ENCODE measurements around the gene GABRR3. TPM values are rescaled to one million over a fixed set of nuclear protein-coding genes. Genes with fewer than 3 reads are reported as not detected.

Gene GABRR3
- polyA plus RNA-seq, 1 donor from 2014 or later: not detected

GRCh38 chr3:98058244-98058960, 23.3 kb upstream of the GABRR3 start:
- no peaks in the 10 kb centered on the region for H3K9me2 ChIP-seq (ENCODE audit: insufficient read depth, low read length)
- no peaks in the 10 kb centered on the region for H3F3A ChIP-seq (ENCODE audit: insufficient read depth, low read length, poor library complexity, severe bottlenecking)
- no peak overlapping the region for H3K27ac ChIP-seq (ENCODE audit: low read length)
- no peak overlapping the region for H3K4me2 ChIP-seq (ENCODE audit: low read length)
- H3K9me3 ChIP-seq (ENCODE audit: low read length): no peaks in the 10 kb centered on the region
- H3K27me3 ChIP-seq (ENCODE audit: insufficient read depth, low read depth, low read length): no peaks in the 10 kb centered on the region
- H4K20me1 ChIP-seq (ENCODE audit: insufficient read depth): no peaks in the 10 kb centered on the region
- no peak for TF ChIP-seq TAF1 (IDR thresholded peaks at IDR 0.05; ENCODE audit: low read depth)
- no peak overlapping the region for H3K4me3 ChIP-seq (ENCODE audit: low read length)
- no peaks in the 10 kb centered on the region for H3K36me3 ChIP-seq (ENCODE audit: insufficient read depth, low read length)
- no peak overlapping the region for H2AFZ ChIP-seq (ENCODE audit: low read depth, low read length)
- H3K79me2 ChIP-seq (replicated peaks; ENCODE audit: insufficient read depth, low read length): no peaks in the 10 kb centered on the region
- no peak overlapping the region for H3K9ac ChIP-seq (ENCODE audit: low read length)

GRCh38 chr3:98057631-98058030, 22.5 kb upstream of the GABRR3 start:
- Histone ChIP-seq H3K79me2 (replicated peaks; ENCODE audit: insufficient read depth, low read length) (no peaks in the 10 kb centered on the region), H3K4me2 (ENCODE audit: low read length) (no peak overlapping the region), H3K9ac (ENCODE audit: low read length) (no peak overlapping the region), H3K9me2 (ENCODE audit: insufficient read depth, low read length) (no peaks in the 10 kb centered on the region), H3K9me3 (ENCODE audit: low read length) (no peaks in the 10 kb centered on the region), H3K4me3 (ENCODE audit: low read length) (no peak overlapping the region), H3K36me3 (ENCODE audit: insufficient read depth, low read length) (no peaks in the 10 kb centered on the region), H4K20me1 (ENCODE audit: insufficient read depth) (no peaks in the 10 kb centered on the region), H3K27ac (ENCODE audit: low read length) (no peak overlapping the region), H3K27me3 (ENCODE audit: insufficient read depth, low read depth, low read length) (no peaks in the 10 kb centered on the region), H2AFZ (ENCODE audit: low read depth, low read length) (no peak overlapping the region), H3F3A (ENCODE audit: insufficient read depth, low read length, poor library complexity, severe bottlenecking) (no peaks in the 10 kb centered on the region)
- TF ChIP-seq EP300 (conservative IDR thresholded peaks at IDR 0.05; ENCODE audit: poor library complexity, severe bottlenecking): no peak
- TF ChIP-seq MXI1 (conservative IDR thresholded peaks at IDR 0.05; ENCODE audit: poor library complexity, severe bottlenecking): no peak
- TF ChIP-seq, protein P1, sequence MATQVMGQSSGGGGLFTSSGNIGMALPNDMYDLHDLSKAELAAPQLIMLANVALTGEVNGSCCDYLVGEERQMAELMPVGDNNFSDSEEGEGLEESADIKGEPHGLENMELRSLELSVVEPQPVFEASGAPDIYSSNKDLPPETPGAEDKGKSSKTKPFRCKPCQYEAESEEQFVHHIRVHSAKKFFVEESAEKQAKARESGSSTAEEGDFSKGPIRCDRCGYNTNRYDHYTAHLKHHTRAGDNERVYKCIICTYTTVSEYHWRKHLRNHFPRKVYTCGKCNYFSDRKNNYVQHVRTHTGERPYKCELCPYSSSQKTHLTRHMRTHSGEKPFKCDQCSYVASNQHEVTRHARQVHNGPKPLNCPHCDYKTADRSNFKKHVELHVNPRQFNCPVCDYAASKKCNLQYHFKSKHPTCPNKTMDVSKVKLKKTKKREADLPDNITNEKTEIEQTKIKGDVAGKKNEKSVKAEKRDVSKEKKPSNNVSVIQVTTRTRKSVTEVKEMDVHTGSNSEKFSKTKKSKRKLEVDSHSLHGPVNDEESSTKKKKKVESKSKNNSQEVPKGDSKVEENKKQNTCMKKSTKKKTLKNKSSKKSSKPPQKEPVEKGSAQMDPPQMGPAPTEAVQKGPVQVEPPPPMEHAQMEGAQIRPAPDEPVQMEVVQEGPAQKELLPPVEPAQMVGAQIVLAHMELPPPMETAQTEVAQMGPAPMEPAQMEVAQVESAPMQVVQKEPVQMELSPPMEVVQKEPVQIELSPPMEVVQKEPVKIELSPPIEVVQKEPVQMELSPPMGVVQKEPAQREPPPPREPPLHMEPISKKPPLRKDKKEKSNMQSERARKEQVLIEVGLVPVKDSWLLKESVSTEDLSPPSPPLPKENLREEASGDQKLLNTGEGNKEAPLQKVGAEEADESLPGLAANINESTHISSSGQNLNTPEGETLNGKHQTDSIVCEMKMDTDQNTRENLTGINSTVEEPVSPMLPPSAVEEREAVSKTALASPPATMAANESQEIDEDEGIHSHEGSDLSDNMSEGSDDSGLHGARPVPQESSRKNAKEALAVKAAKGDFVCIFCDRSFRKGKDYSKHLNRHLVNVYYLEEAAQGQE (IDR thresholded peaks at IDR 0.05; ENCODE audit: borderline replicate concordance): no peak
- TF ChIP-seq POLR2AphosphoS5 (IDR thresholded peaks at IDR 0.05): no peak
- no peak for TF ChIP-seq SMC3 (conservative IDR thresholded peaks at IDR 0.05; ENCODE audit: poor library complexity)
- TF ChIP-seq CTCF (IDR thresholded peaks at IDR 0.05; ENCODE audit: poor library complexity, severe bottlenecking): no peak
- no peak for TF ChIP-seq TAF1 (IDR thresholded peaks at IDR 0.05; ENCODE audit: low read depth)
- no peak for TF ChIP-seq EZH2 (IDR thresholded peaks at IDR 0.05; ENCODE audit: borderline replicate concordance, insufficient read depth, low read length, poor library complexity, severe bottlenecking)
- no peak for TF ChIP-seq RAD21 (conservative IDR thresholded peaks at IDR 0.05)

All from neural cell (in vitro differentiated cells).